ENCODE measurements around the gene TRMT5.

GRCh38 chr14:60984196-60984595, 3.3 kb upstream of the TRMT5 start:
- TF ChIP-seq CTCF (IDR thresholded peaks at IDR 0.05), result no peak
- no peak for TF ChIP-seq POLR2A (IDR thresholded peaks at IDR 0.05)
